Small intestine (tissue), 7 donors: Measurements from ENCODE around the gene CMIP. TPM values are rescaled to one million over a fixed set of nuclear protein-coding genes. Genes with fewer than 3 reads are reported as not detected.

Source experiments
- DNase-seq, 2 donors: peaks; one replicate each; pipeline versions ENCODE4 v3.0.0 to v3.0.0-alpha.2; 2013
- FAIRE-seq: peaks from 2 replicates; lab custom pipeline; 2012; peaks lifted over from hg19 to GRCh38; lab: Jason Lieb, UNC
- H3K27ac ChIP-seq, 3 donors: one replicate each; pipeline ENCODE4 v1.5.1; 2013; ENCODE audit warnings: low read length in 2 of 3, mild to moderate bottlenecking in 2 of 3, control low read depth in 1 of 3, inconsistent platforms in 1 of 3, low read depth in 1 of 3, moderate library complexity in 1 of 3
- H3K27me3 ChIP-seq, 3 donors: one replicate each; pipeline ENCODE4 v1.6.1; 2013; ENCODE audit warnings: low read length in 3 of 3, inconsistent platforms in 1 of 3; ENCODE audit not compliant: control insufficient read depth in 3 of 3, insufficient read depth in 3 of 3
- H3K36me3 ChIP-seq, 3 donors: one replicate each; pipeline ENCODE4 v1.6.1; 2013; ENCODE audit warnings: low read length in 3 of 3, inconsistent platforms in 1 of 3, low read depth in 1 of 3, mild to moderate bottlenecking in 1 of 3, moderate library complexity in 1 of 3; ENCODE audit not compliant: control insufficient read depth in 3 of 3, insufficient read depth in 2 of 3
- H3K4me1 ChIP-seq, 3 donors: one replicate each; pipeline ENCODE4 v1.6.1; 2013; ENCODE audit warnings: low read length in 2 of 3, inconsistent platforms in 1 of 3, low read depth in 1 of 3, mild to moderate bottlenecking in 1 of 3, moderate library complexity in 1 of 3; ENCODE audit not compliant: control insufficient read depth in 3 of 3, insufficient read depth in 2 of 3
- H3K4me3 ChIP-seq, 3 donors: one replicate each; pipeline ENCODE4 v1.5.1; 2013; ENCODE audit warnings: low read length in 3 of 3, control low read depth in 1 of 3, inconsistent platforms in 1 of 3, low read depth in 1 of 3, mild to moderate bottlenecking in 1 of 3, moderate library complexity in 1 of 3
- H3K9me3 ChIP-seq, 2 donors: one replicate each; pipeline ENCODE4 v1.6.1; 2013; ENCODE audit warnings: low read depth in 1 of 2, low read length in 1 of 2; ENCODE audit not compliant: control insufficient read depth in 2 of 2, insufficient read depth in 1 of 2
- WGBS, 3 donors: extraction: QIAGEN DNeasy Blood & Tissue Kit; methylation state at CpG; one replicate each; pipeline ENCODE4 v1.1.7; 2013; 5-methylcytosine and 5-hydroxymethylcytosine counted together
- polyA plus RNA-seq, 4 donors: library from polyadenylated mRNA; stranded (reverse) in 3 of 4; unstranded in 1 of 4; fragments of 200-250 nt in 3 of 4; fragments of 120-200 nt in 1 of 4; gene quantifications; one replicate each; pipeline versions ENCODE4 v1.2.1 to v1.2.3, GENCODE V29; 2013
- donor health status: healthy with polysubstance abuse.
- donor health status: control.
- donor health status: control.
- donor health status: Bipolar disorder and iron deficiency.
- donor health status: healthy.

CMIP gene
- polyA plus RNA-seq, 4 donors: 43.8 to 74.7 (median 55.7) TPM

- FAIRE-seq (no peak), DNase-seq (peak in 1 of 2 donors; percentile 79)
- 14 to 35% (median 31%) methylated on average over 10 of the region's 10 CpGs for WGBS, 3 donors
- Histone ChIP-seq H3K9me3 (no peaks in the 10 kb centered on the region), H3K4me3 (peak overlapping the region in 1 of 3 donors; percentile 4), H3K4me1 (peaks cover 23 to 47% (median 25%) of the 10 kb centered on the region in 3 donors), H3K36me3 (peaks cover 0 to 69% (median 0%) of the 10 kb centered on the region in 3 donors), H3K27me3 (no peaks in the 10 kb centered on the region), H3K27ac (peak overlapping the region in 2 of 3 donors; percentile 52 to 68)
These were observed 53.1 kb downstream of the CMIP start for GRCh38 chr16:81497690-81498089.

GRCh38 chr16:81498351-81498750 lies 53.7 kb downstream of the CMIP start:
- Histone ChIP-seq H3K27ac (peak overlapping the region in 1 of 3 donors; percentile 50), H3K4me3 (no peak overlapping the region), H3K36me3 (peaks cover 0 to 67% (median 0%) of the 10 kb centered on the region in 3 donors), H3K9me3 (no peaks in the 10 kb centered on the region), H3K4me1 (peaks cover 19 to 40% (median 23%) of the 10 kb centered on the region in 3 donors), H3K27me3 (no peaks in the 10 kb centered on the region)
- WGBS, 3 donors: 88 to 95% (median 92%) methylated on average over 11 of the region's 11 CpGs
- DNase-seq (no peak), FAIRE-seq (no peak)

- Histone ChIP-seq H3K4me3 (no peak overlapping the region), H3K27me3 (no peaks in the 10 kb centered on the region), H3K4me1 (peaks cover 10 to 29% (median 19%) of the 10 kb centered on the region in 3 donors), H3K27ac (no peak overlapping the region), H3K9me3 (no peaks in the 10 kb centered on the region), H3K36me3 (peaks cover 0 to 62% (median 0%) of the 10 kb centered on the region in 3 donors)
- 78 to 81% (median 79%) methylated on average over 20 of the region's 20 CpGs for WGBS, 3 donors
- FAIRE-seq: no peak
- no peak for DNase-seq
These were observed 55.2 kb downstream of the CMIP start for GRCh38 chr16:81499576-81500380.

- no peak for FAIRE-seq
- H3K9me3 ChIP-seq: no peaks in the 10 kb centered on the region
- peaks cover 10 to 21% (median 12%) of the 10 kb centered on the region in 3 donors for H3K4me1 ChIP-seq
- no peak for DNase-seq
- 65 to 84% (median 80%) methylated on average over 17 of the region's 17 CpGs for WGBS, 3 donors
- H3K27ac ChIP-seq: peak overlapping the region in 1 of 3 donors; percentile 37
- peaks cover 0 to 55% (median 0%) of the 10 kb centered on the region in 3 donors for H3K36me3 ChIP-seq
- H3K4me3 ChIP-seq: no peak overlapping the region
- no peaks in the 10 kb centered on the region for H3K27me3 ChIP-seq
These were observed 56.4 kb downstream of the CMIP start for GRCh38 chr16:81500833-81501521.

GRCh38 chr16:81502396-81503070 lies 57.9 kb downstream of the CMIP start:
- Histone ChIP-seq H3K27me3 (no peaks in the 10 kb centered on the region), H3K27ac (peak overlapping the region in 1 of 3 donors; percentile 7), H3K4me1 (peaks cover under 1 to 10% (median 5%) of the 10 kb centered on the region in 3 donors), H3K4me3 (no peak overlapping the region), H3K36me3 (peaks cover 0 to 45% (median 0%) of the 10 kb centered on the region in 3 donors), H3K9me3 (no peaks in the 10 kb centered on the region)
- WGBS, 3 donors: 80 to 92% (median 87%) methylated on average over 17 of the region's 17 CpGs
- no peak for FAIRE-seq
- DNase-seq: no peak

GRCh38 chr16:81505011-81505661 lies 60.5 kb downstream of the CMIP start:
- H3K27me3 ChIP-seq: no peaks in the 10 kb centered on the region
- H3K4me1 ChIP-seq: peaks cover 0 to 3% (median 0%) of the 10 kb centered on the region in 3 donors
- WGBS, 3 donors: 60 to 73% (median 65%) methylated on average over 13 of the region's 13 CpGs
- H3K36me3 ChIP-seq: peaks cover 0 to 40% (median 0%) of the 10 kb centered on the region in 3 donors
- no peak for FAIRE-seq
- H3K9me3 ChIP-seq: no peaks in the 10 kb centered on the region
- peak in 1 of 2 donors; percentile 48 for DNase-seq
- no peak overlapping the region for H3K4me3 ChIP-seq
- H3K27ac ChIP-seq: peak overlapping the region in 1 of 3 donors; percentile 4

GRCh38 chr16:81509404-81509803 lies 64.8 kb downstream of the CMIP start:
- FAIRE-seq (no peak), DNase-seq (no peak)
- no peak overlapping the region for H3K27ac ChIP-seq
- WGBS, 3 donors: 94 to 96% (median 94%) methylated on average over 6 of the region's 6 CpGs
- H3K4me1 ChIP-seq: peaks cover 3 to 10% (median 9%) of the 10 kb centered on the region in 3 donors
- H3K4me3 ChIP-seq: no peak overlapping the region
- no peaks in the 10 kb centered on the region for H3K27me3 ChIP-seq
- peaks cover 0 to 39% (median 0%) of the 10 kb centered on the region in 3 donors for H3K36me3 ChIP-seq
- peaks cover 0 to 4% of the 10 kb centered on the region in 2 donors for H3K9me3 ChIP-seq
